ENCODE measurements around the gene MAD1L1.

DNA sequence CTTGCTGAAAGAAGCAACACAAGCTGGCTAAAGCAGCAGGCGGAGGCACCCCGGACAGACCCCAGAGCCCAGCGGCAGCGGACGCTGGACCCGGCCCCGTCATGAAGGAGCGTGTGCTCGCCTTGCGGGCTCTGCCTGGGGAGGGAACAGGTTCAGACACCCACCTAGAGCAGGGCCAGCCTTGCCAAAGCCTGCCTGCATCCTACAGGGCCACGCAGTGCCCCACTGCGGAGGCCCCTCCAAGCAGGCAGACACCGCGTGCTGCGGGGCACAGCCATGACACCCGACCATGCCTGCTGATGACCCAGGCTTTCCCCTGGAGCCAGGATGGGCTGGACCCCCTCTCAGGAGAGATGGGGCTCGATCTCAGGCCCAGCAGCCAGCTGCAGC is 91.7 kb downstream of the MAD1L1 start:
- TF ChIP-seq CTCF (IDR thresholded peaks at IDR 0.05 in 8 of 11, conservative IDR thresholded peaks at IDR 0.05 in 3 of 11) (no peak), POLR2A (IDR thresholded peaks at IDR 0.05) (no peak)
